Gastrocnemius medialis (tissue), 4 donors: ENCODE results near the gene ILDR2.

Experiments used
- CTCF ChIP-seq, 5 experiments: fragments of 450-650 bp in 3 of 5; fragments of 200-600 bp in 2 of 5; sonication (generic) in 2 of 5; IDR thresholded peaks in 4 of 5; conservative IDR thresholded peaks in 1 of 5; 1 replicate in 4 of 5; 2 replicates in 1 of 5; pipeline ENCODE4 v1.5.1; 2016 to 2019; ENCODE audit warnings: antibody characterized with exemption in 5 of 5, mild to moderate bottlenecking in 3 of 5, moderate library complexity in 3 of 5
- POLR2A ChIP-seq, 2 donors: fragments of 450-650 bp; IDR thresholded peaks; one replicate each; pipeline ENCODE4 v1.6.1; 2017; ENCODE audit warnings: antibody characterized with exemption in 2 of 2, mild to moderate bottlenecking in 2 of 2, moderate library complexity in 2 of 2

GRCh38 chr1:166999500-167000055 is 24.2 kb upstream of the ILDR2 start:
- TF ChIP-seq CTCF (IDR thresholded peaks at IDR 0.05 in 4 of 5, conservative IDR thresholded peaks at IDR 0.05 in 1 of 5): no peak
- TF ChIP-seq POLR2A (IDR thresholded peaks at IDR 0.05): no peak
